CD14-positive monocyte (primary cell): ENCODE measurements around the gene SLIT3. TPM values are rescaled to one million over a fixed set of nuclear protein-coding genes. Genes with fewer than 3 reads are reported as not detected.

Experiments
- DNase-seq, 3 donors: peaks; one replicate each; pipeline ENCODE4 v3.0.0-alpha.2; 2011 to 2022
- H2AFZ ChIP-seq: 2 replicates; pipeline ENCODE4 v1.6.0; 2012; ENCODE audit warnings: mild to moderate bottlenecking, low read depth, low read length, inconsistent platforms; ENCODE audit not compliant: insufficient read depth, poor library complexity, severe bottlenecking
- H3K27ac ChIP-seq, 2 donors: 1 replicate in 1 of 2; 2 replicates in 1 of 2; pipeline ENCODE4 v1.5.1; 2012 to 2013; ENCODE audit warnings: low read length in 2 of 2, control low read depth in 1 of 2, inconsistent platforms in 1 of 2, low read depth in 1 of 2, mild to moderate bottlenecking in 1 of 2
- H3K27me3 ChIP-seq, 2 donors: one replicate each; pipeline versions ENCODE4 v1.6.0 to v1.6.1; 2011 to 2013; ENCODE audit warnings: low read length in 2 of 2; ENCODE audit not compliant: control insufficient read depth in 2 of 2, insufficient read depth in 2 of 2
- H3K36me3 ChIP-seq, 2 donors: replicated peaks in 1 of 2; 1 replicate in 1 of 2; 2 replicates in 1 of 2; pipeline versions ENCODE4 v1.5.1 to v1.6.1; 2012 to 2013; ENCODE audit warnings: low read length in 2 of 2, control low read depth in 1 of 2, inconsistent platforms in 1 of 2, mild to moderate bottlenecking in 1 of 2; ENCODE audit not compliant: insufficient read depth in 2 of 2, control insufficient read depth in 1 of 2
- H3K4me1 ChIP-seq, 2 donors: 1 replicate in 1 of 2; 2 replicates in 1 of 2; pipeline versions ENCODE4 v1.5.1 to v1.6.1; 2012 to 2013; ENCODE audit warnings: low read length in 2 of 2, control low read depth in 1 of 2, inconsistent platforms in 1 of 2, mild to moderate bottlenecking in 1 of 2, moderate library complexity in 1 of 2; ENCODE audit not compliant: insufficient read depth in 2 of 2, control insufficient read depth in 1 of 2
- H3K4me2 ChIP-seq: replicated peaks from 2 replicates; pipeline ENCODE3; 2012; ENCODE audit warnings: low read length, moderate library complexity, mild to moderate bottlenecking; ENCODE audit not compliant: poor library complexity, severe bottlenecking; ENCODE audit errors: extremely low read depth
- H3K4me3 ChIP-seq, 3 experiments: fragments of 200-600 bp in 1 of 3; sonication (generic) in 1 of 3; replicated peaks in 1 of 3; 1 replicate in 2 of 3; 2 replicates in 1 of 3; pipeline ENCODE4 v1.5.1; 2011 to 2013; ENCODE audit warnings: low read length in 3 of 3, mild to moderate bottlenecking in 3 of 3, control low read depth in 2 of 3, low read depth in 2 of 3, inconsistent platforms in 1 of 3, moderate library complexity in 1 of 3
- H3K79me2 ChIP-seq: 2 replicates; pipeline ENCODE4 v1.6.0; 2012; ENCODE audit warnings: mild to moderate bottlenecking, control low read depth, inconsistent platforms, low read length, moderate library complexity; ENCODE audit not compliant: insufficient read depth
- H3K9ac ChIP-seq: 2 replicates; pipeline ENCODE4 v1.6.0; 2017; ENCODE audit warnings: low read length, mild to moderate bottlenecking; ENCODE audit not compliant: insufficient read depth, poor library complexity, severe bottlenecking
- H3K9me3 ChIP-seq, 2 donors: replicated peaks in 1 of 2; 1 replicate in 1 of 2; 2 replicates in 1 of 2; pipeline versions ENCODE4 v1.5.1 to v1.6.1; 2012 to 2013; ENCODE audit warnings: low read length in 2 of 2, control low read depth in 1 of 2; ENCODE audit not compliant: control insufficient read depth in 1 of 2, insufficient read depth in 1 of 2
- H4K20me1 ChIP-seq: 2 replicates; pipeline ENCODE4 v1.6.0; 2012; ENCODE audit warnings: mild to moderate bottlenecking, low read length, control low read depth, moderate library complexity; ENCODE audit not compliant: insufficient read depth
- H3K27ac Mint-ChIP-seq, 7 donors: one replicate each; pipeline ENCODE4 v1.8.0; 2020; ENCODE audit warnings: mild to moderate bottlenecking in 7 of 7, mixed read lengths in 7 of 7, moderate library complexity in 6 of 7, inconsistent platforms in 2 of 7
- H3K27me3 Mint-ChIP-seq, 3 donors: one replicate each; pipeline ENCODE4 v1.8.0; 2021 to 2022; ENCODE audit warnings: low read depth in 3 of 3, mild to moderate bottlenecking in 3 of 3, mixed read lengths in 3 of 3, moderate library complexity in 3 of 3, inconsistent platforms in 1 of 3
- H3K36me3 Mint-ChIP-seq, 2 donors: one replicate each; pipeline ENCODE4 v1.8.0; 2020; ENCODE audit warnings: mixed read lengths in 2 of 2, inconsistent platforms in 1 of 2, mild to moderate bottlenecking in 1 of 2
- H3K4me1 Mint-ChIP-seq: one replicate; pipeline ENCODE4 v1.8.0; 2020; ENCODE audit warnings: mild to moderate bottlenecking, mixed read lengths
- H3K4me3 Mint-ChIP-seq, 2 donors: one replicate each; pipeline ENCODE4 v1.8.0; 2020; ENCODE audit warnings: mild to moderate bottlenecking in 2 of 2, mixed read lengths in 2 of 2, moderate library complexity in 1 of 2
- H3K9me3 Mint-ChIP-seq, 7 donors: one replicate each; pipeline ENCODE4 v1.8.0; 2020 to 2022; ENCODE audit warnings: mixed read lengths in 7 of 7, mild to moderate bottlenecking in 6 of 7, moderate library complexity in 6 of 7, inconsistent platforms in 2 of 7
- WGBS: methylation state at CpG from one replicate; pipeline ENCODE4 v1.1.5; 2013; ENCODE audit warnings: missing lambda C conversion rate; ENCODE audit not compliant: insufficient coverage; 5-methylcytosine and 5-hydroxymethylcytosine counted together
- intact Hi-C, 2 donors: fragments of 100-400 bp; cut with micrococcal nuclease; formaldehyde crosslinking; loops; one replicate each; pipeline versions ENCODE4 v1.15.0 to v1.15.1; 2023
- polyA plus RNA-seq, 3 donors: library from polyadenylated mRNA; depleted of rRNA in 1 of 3; unstranded in 2 of 3; stranded (reverse) in 1 of 3; fragments of 300-500 nt in 2 of 3; fragments of >200 nt in 1 of 3; fragmentation: Illumina TruSeq in 2 of 3; gene quantifications; 1 replicate in 2 of 3; 2 replicates in 1 of 3; pipeline ENCODE4 v1.2.3, GENCODE V29; 2012 to 2021
- TF ChIP-seq, protein P1 (sequence below): fragments of 200-600 bp; IDR thresholded peaks from one replicate; pipeline ENCODE4 v1.8.0; 2022; ENCODE audit warnings: antibody characterized with exemption, mild to moderate bottlenecking

Gene SLIT3
- polyA plus RNA-seq, 3 donors: not detected

DNA sequence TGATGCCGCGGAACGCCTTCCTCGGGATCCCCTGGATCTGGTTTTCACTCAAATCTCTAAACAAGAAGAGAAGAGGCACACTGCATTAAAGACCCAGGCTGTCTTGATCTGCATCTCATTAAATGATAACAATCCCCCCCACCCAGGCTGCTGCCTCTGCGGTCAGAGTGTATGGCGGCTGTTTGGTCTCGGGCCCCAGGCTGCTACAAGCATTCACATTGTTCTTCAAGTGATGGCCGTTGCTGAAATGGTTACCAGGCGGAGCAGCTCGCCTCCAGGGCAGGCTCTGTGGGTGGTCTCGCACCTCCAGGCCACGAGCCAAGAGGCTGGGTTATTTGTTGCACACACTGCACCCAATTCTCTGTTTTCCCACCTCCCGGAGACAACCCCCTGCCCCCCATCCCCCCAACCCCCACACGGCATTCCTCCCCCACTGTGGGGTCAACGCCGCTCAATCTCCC, 417.6 kb downstream of the SLIT3 start:
- Histone ChIP-seq H3K9me3 (no peaks in the 10 kb centered on the region), H3K27ac (no peak overlapping the region), H3K4me3 (no peak overlapping the region), H3K27me3 (no peaks in the 10 kb centered on the region), H3K9ac (no peak overlapping the region), H3K36me3 (no peaks in the 10 kb centered on the region), H2AFZ (no peak overlapping the region), H3K4me1 (no peaks in the 10 kb centered on the region), H3K79me2 (no peaks in the 10 kb centered on the region), H3K4me2 (no peak overlapping the region), H4K20me1 (no peaks in the 10 kb centered on the region)
- Mint-ChIP-seq H3K9me3 (peaks cover 0 to 2% (median 0%) of the 10 kb centered on the region in 7 donors), H3K36me3 (no peaks in the 10 kb centered on the region), H3K4me1 (no peaks in the 10 kb centered on the region), H3K27ac (no peak overlapping the region), H3K4me3 (no peak overlapping the region), H3K27me3 (peaks cover 0 to 2% (median 1%) of the 10 kb centered on the region in 3 donors)
- WGBS: 89% methylated on average over 13 of the region's 16 CpGs
- TF ChIP-seq, protein P1, sequence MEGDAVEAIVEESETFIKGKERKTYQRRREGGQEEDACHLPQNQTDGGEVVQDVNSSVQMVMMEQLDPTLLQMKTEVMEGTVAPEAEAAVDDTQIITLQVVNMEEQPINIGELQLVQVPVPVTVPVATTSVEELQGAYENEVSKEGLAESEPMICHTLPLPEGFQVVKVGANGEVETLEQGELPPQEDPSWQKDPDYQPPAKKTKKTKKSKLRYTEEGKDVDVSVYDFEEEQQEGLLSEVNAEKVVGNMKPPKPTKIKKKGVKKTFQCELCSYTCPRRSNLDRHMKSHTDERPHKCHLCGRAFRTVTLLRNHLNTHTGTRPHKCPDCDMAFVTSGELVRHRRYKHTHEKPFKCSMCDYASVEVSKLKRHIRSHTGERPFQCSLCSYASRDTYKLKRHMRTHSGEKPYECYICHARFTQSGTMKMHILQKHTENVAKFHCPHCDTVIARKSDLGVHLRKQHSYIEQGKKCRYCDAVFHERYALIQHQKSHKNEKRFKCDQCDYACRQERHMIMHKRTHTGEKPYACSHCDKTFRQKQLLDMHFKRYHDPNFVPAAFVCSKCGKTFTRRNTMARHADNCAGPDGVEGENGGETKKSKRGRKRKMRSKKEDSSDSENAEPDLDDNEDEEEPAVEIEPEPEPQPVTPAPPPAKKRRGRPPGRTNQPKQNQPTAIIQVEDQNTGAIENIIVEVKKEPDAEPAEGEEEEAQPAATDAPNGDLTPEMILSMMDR: no peak
- intact Hi-C loops: no loop called here
- no peak for DNase-seq

DNA sequence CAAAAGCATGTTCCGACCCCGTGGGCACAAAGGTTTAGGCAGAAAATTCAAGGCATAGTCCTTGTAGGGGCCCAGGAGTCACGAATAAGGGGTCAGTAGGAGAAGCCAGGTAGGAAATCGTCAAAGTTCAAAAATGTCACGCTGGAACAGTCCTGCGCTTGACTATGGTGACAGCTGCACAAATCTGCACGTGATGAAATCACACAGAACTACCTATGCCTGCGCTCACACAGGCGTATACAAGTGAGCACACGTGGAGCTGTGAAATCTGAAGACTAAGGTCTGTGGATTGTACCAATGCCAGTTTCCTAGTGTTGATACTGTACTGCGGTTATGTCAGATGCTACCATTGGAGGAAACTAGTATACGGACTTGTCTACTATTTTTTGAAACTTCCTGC, 418.7 kb downstream of the SLIT3 start:
- TF ChIP-seq, protein P1: no peak
- Histone ChIP-seq H3K27ac (no peak overlapping the region), H2AFZ (no peak overlapping the region), H3K27me3 (peaks cover 0 to under 1% of the 10 kb centered on the region in 2 donors), H3K9ac (no peak overlapping the region), H3K4me3 (no peak overlapping the region), H3K79me2 (no peaks in the 10 kb centered on the region), H4K20me1 (no peaks in the 10 kb centered on the region), H3K4me1 (no peaks in the 10 kb centered on the region), H3K36me3 (no peaks in the 10 kb centered on the region), H3K4me2 (no peak overlapping the region), H3K9me3 (no peaks in the 10 kb centered on the region)
- Mint-ChIP-seq H3K4me3 (no peak overlapping the region), H3K27ac (no peak overlapping the region), H3K27me3 (peaks cover 0 to 5% (median 2%) of the 10 kb centered on the region in 3 donors), H3K4me1 (no peaks in the 10 kb centered on the region), H3K36me3 (no peaks in the 10 kb centered on the region), H3K9me3 (peaks cover 0 to 2% (median 0%) of the 10 kb centered on the region in 7 donors)
- intact Hi-C loops: no loop called here
- no peak for DNase-seq
- WGBS: 87% methylated on average over 9 of the region's 12 CpGs
